OCI-LY1 (cell line): ENCODE measurements around the gene SORCS3.

ENCODE experiments used
- H2AFZ ChIP-seq: fragments of 200-600 bp; sonication (generic), shearing (Covaris generic); 2 replicates; pipeline ENCODE4 v1.6.0; 2014; ENCODE audit warnings: antibody characterized with exemption, mild to moderate bottlenecking, low read length
- H3F3A ChIP-seq: fragments of 200-600 bp; sonication (generic), shearing (Covaris generic); 2 replicates; pipeline ENCODE4 v1.6.0; 2014; ENCODE audit warnings: mild to moderate bottlenecking, antibody characterized with exemption, low read length, moderate library complexity; ENCODE audit not compliant: insufficient read depth
- H3K27ac ChIP-seq: fragments of 200-600 bp; sonication (generic); 2 replicates; pipeline ENCODE4 v1.5.1; 2014; ENCODE audit warnings: low read length, mixed run types, mild to moderate bottlenecking, low read depth; ENCODE audit not compliant: poor library complexity, severe bottlenecking
- H3K27me3 ChIP-seq: fragments of 200-600 bp; sonication (generic); 2 replicates; pipeline ENCODE4 v1.6.0; 2014; ENCODE audit warnings: antibody characterized with exemption, mild to moderate bottlenecking, low read length, moderate library complexity; ENCODE audit not compliant: insufficient read depth
- H3K36me3 ChIP-seq: fragments of 200-600 bp; sonication (generic); 2 replicates; pipeline ENCODE4 v1.6.1; 2014; ENCODE audit warnings: mild to moderate bottlenecking, antibody characterized with exemption, low read length, moderate library complexity, mixed read lengths; ENCODE audit not compliant: insufficient read depth
- H3K4me1 ChIP-seq: fragments of 200-600 bp; sonication (generic); 2 replicates; pipeline ENCODE4 v1.5.1; 2014; ENCODE audit warnings: mild to moderate bottlenecking, low read length, moderate library complexity; ENCODE audit not compliant: insufficient read depth, severe bottlenecking
- H3K4me2 ChIP-seq: fragments of 200-600 bp; sonication (generic), shearing (Covaris generic); 2 replicates; pipeline ENCODE4 v1.6.1; 2014; ENCODE audit warnings: low read length
- H3K4me3 ChIP-seq: fragments of 200-600 bp; sonication (generic); 2 replicates; pipeline ENCODE4 v1.5.1; 2014; ENCODE audit warnings: low read length, low read depth, mild to moderate bottlenecking, mixed read lengths; ENCODE audit not compliant: poor library complexity, severe bottlenecking
- H3K79me2 ChIP-seq: fragments of 200-600 bp; shearing (Covaris generic); 2 replicates; pipeline ENCODE4 v1.6.1; 2016; ENCODE audit warnings: mixed run types, low read length, mixed read lengths; ENCODE audit not compliant: insufficient read depth
- H3K9ac ChIP-seq: fragments of 200-600 bp; sonication (generic), shearing (Covaris generic); 2 replicates; pipeline ENCODE4 v1.6.1; 2014; ENCODE audit warnings: mild to moderate bottlenecking, low read length, mixed read lengths
- H3K9me2 ChIP-seq: fragments of 200-600 bp; sonication (generic), shearing (Covaris generic); 2 replicates; pipeline ENCODE4 v1.6.1; 2014; ENCODE audit warnings: low read depth, mild to moderate bottlenecking, low read length, mixed read lengths
- H3K9me3 ChIP-seq: fragments of 200-600 bp; shearing (Covaris generic); 2 replicates; pipeline ENCODE4 v1.6.1; 2014; ENCODE audit warnings: low read length, mixed read lengths
- H4K20me1 ChIP-seq: fragments of 200-600 bp; sonication (generic), shearing (Covaris generic); 2 replicates; pipeline ENCODE4 v1.6.0; 2016; ENCODE audit warnings: mild to moderate bottlenecking, low read length; ENCODE audit not compliant: insufficient read depth
- CTCF ChIP-seq: fragments of 200-600 bp; sonication (generic), shearing (Covaris generic); IDR thresholded peaks from 2 replicates; pipeline ENCODE4 v1.5.1; 2017; ENCODE audit warnings: mild to moderate bottlenecking, antibody characterized with exemption, low read length, moderate library complexity, mixed read lengths
- EZH2 ChIP-seq: fragments of 200-600 bp; sonication (generic), shearing (Covaris generic); IDR thresholded peaks from 2 replicates; pipeline ENCODE4 v1.8.0; 2017; ENCODE audit warnings: borderline replicate concordance, mixed run types, mild to moderate bottlenecking, antibody characterized with exemption, low read length, moderate library complexity, mixed read lengths

The SORCS3 gene

DNA sequence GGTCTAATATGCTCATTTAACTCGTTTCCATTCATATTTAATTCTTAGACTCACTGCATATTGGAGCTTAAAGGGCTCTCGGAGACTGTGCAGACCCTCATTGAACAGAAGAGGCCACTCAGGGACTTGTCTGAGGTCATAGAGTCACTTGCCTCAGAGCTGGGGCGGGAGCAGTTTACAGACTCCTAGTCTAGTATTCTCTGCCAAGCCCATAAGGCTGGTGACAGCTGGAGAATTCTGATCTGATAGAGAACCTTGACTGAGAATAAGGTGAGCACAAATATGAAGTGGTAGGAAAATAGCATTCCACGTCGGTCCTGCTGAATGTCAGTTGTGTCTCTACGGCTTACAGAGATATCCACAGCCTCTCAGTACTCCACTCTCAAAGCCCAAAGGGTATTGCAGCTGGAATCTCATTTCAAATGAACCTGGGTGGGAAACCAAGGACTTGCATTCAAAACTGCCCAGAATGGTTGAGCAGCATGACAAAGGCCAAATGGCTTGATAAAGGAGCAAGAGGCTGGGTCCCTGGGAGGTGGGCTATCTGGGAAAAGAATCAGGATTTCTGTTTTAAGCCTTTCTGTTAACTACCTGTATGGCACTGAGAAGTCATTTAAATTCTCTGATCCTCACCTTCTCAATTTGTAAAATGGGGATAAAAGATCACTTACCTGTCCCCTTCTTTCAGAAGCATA lies 283.2 kb downstream of the SORCS3 start:
- TF ChIP-seq CTCF (no peak), EZH2 (no peak)
- H3K36me3 ChIP-seq = no peaks in the 10 kb centered on the region
- no peaks in the 10 kb centered on the region for H3F3A ChIP-seq
- no peak overlapping the region for H3K9ac ChIP-seq
- H3K4me2 ChIP-seq = no peak overlapping the region
- no peaks in the 10 kb centered on the region for H3K4me1 ChIP-seq
- no peaks in the 10 kb centered on the region for H4K20me1 ChIP-seq
- H3K79me2 ChIP-seq = no peaks in the 10 kb centered on the region
- H2AFZ ChIP-seq = no peak overlapping the region
- H3K27ac ChIP-seq = no peak overlapping the region
- no peaks in the 10 kb centered on the region for H3K9me2 ChIP-seq
- H3K27me3 ChIP-seq = no peaks in the 10 kb centered on the region
- H3K9me3 ChIP-seq = no peaks in the 10 kb centered on the region
- no peak overlapping the region for H3K4me3 ChIP-seq

- no peaks in the 10 kb centered on the region for H4K20me1 ChIP-seq
- no peaks in the 10 kb centered on the region for H3K36me3 ChIP-seq
- H3K9me2 ChIP-seq = no peaks in the 10 kb centered on the region
- H3F3A ChIP-seq = no peaks in the 10 kb centered on the region
- H3K9ac ChIP-seq = no peak overlapping the region
- H3K79me2 ChIP-seq = no peaks in the 10 kb centered on the region
- no peaks in the 10 kb centered on the region for H3K4me1 ChIP-seq
- no peak overlapping the region for H3K27ac ChIP-seq
- no peak overlapping the region for H3K4me3 ChIP-seq
- H2AFZ ChIP-seq = no peak overlapping the region
- peak; percentile 74 for TF ChIP-seq CTCF
- TF ChIP-seq EZH2 = no peak
- no peak overlapping the region for H3K4me2 ChIP-seq
- no peaks in the 10 kb centered on the region for H3K9me3 ChIP-seq
- H3K27me3 ChIP-seq = no peaks in the 10 kb centered on the region
Observed at GRCh38 chr10:104925232-104925851, 284.3 kb downstream of the SORCS3 start.

- Histone ChIP-seq H3K9me3 (no peaks in the 10 kb centered on the region), H3K4me3 (no peak overlapping the region), H3K27ac (no peak overlapping the region), H4K20me1 (no peaks in the 10 kb centered on the region), H3F3A (no peaks in the 10 kb centered on the region), H3K9ac (no peak overlapping the region), H3K4me1 (no peaks in the 10 kb centered on the region), H3K36me3 (no peaks in the 10 kb centered on the region), H3K9me2 (no peaks in the 10 kb centered on the region), H2AFZ (no peak overlapping the region), H3K4me2 (no peak overlapping the region), H3K79me2 (no peaks in the 10 kb centered on the region), H3K27me3 (no peaks in the 10 kb centered on the region)
- no peak for TF ChIP-seq CTCF
- no peak for TF ChIP-seq EZH2
Observed at GRCh38 chr10:104928734-104929133, 287.6 kb downstream of the SORCS3 start.
